Activated B cell treated with CpG ODN at 0.5 μM for 24 hours (primary cell): Measurements from ENCODE around the gene PECR. TPM values are rescaled to one million over a fixed set of nuclear protein-coding genes. Genes with fewer than 3 reads are reported as not detected.

ENCODE experiments used
- ATAC-seq: fragments of 200-7000 bp; cut with Tn5 transposase; one replicate; pipeline ENCODE4 v1.10.0; 2021; ENCODE audit warnings: low read depth, mild to moderate bottlenecking, moderate library complexity
- CTCF ChIA-PET: fragments of 350-600 bp; sonication (Branson Sonifier 250); formaldehyde crosslinking; loops from one replicate; lab custom pipeline; 2021; ENCODE audit warnings: antibody characterized with exemption; lab: Charles Lee
- POLR2A ChIA-PET: fragments of 350-600 bp; sonication (Branson Sonifier 250); formaldehyde crosslinking; loops from one replicate; lab custom pipeline; 2021; ENCODE audit warnings: antibody characterized with exemption; lab: Charles Lee
- DNase-seq: peaks from one replicate; pipeline ENCODE4 v3.0.0; 2022
- H3K27ac Mint-ChIP-seq: one replicate; pipeline ENCODE4 v1.8.0; 2020; ENCODE audit warnings: mixed read lengths
- H3K27me3 Mint-ChIP-seq: one replicate; pipeline ENCODE4 v1.8.0; 2021; ENCODE audit warnings: mixed read lengths
- H3K36me3 Mint-ChIP-seq: one replicate; pipeline ENCODE4 v1.8.0; 2021; ENCODE audit warnings: low read depth, mixed read lengths
- H3K4me1 Mint-ChIP-seq: one replicate; pipeline ENCODE4 v1.8.0; 2021; ENCODE audit warnings: mixed read lengths
- H3K4me3 Mint-ChIP-seq: one replicate; pipeline ENCODE4 v1.8.0; 2020; ENCODE audit warnings: mild to moderate bottlenecking, mixed read lengths
- H3K9me3 Mint-ChIP-seq: one replicate; pipeline ENCODE4 v1.8.0; 2020; ENCODE audit warnings: mixed read lengths
- CTCF ChIP-seq: fragments of 200-600 bp; IDR thresholded peaks from one replicate; pipeline ENCODE4 v1.8.0; 2022; ENCODE audit warnings: antibody characterized with exemption, mild to moderate bottlenecking
- intact Hi-C: fragments of 100-400 bp; cut with micrococcal nuclease; formaldehyde crosslinking; loops from one replicate; pipeline ENCODE4 v1.15.1; 2024
- total RNA-seq: library from RNA; stranded (reverse); gene quantifications from 2 replicates; pipeline ENCODE4 v1.2.3, GENCODE V29; 2022

Gene PECR
- total RNA-seq, 1 donor from 2014 or later: 10.0 TPM

- no peak for ATAC-seq
- no peak for DNase-seq
- Mint-ChIP-seq H3K27me3 (no peaks in the 10 kb centered on the region), H3K4me1 (no peaks in the 10 kb centered on the region), H3K36me3 (peaks cover 7% of the 10 kb centered on the region), H3K4me3 (no peak overlapping the region), H3K9me3 (no peaks in the 10 kb centered on the region), H3K27ac (no peak overlapping the region)
- no peak for TF ChIP-seq CTCF
- ChIA-PET POLR2A (no interaction called here), CTCF (no interaction called here)
- intact Hi-C loops: no loop called here
These were observed 17.1 kb upstream of the PECR start for GRCh38 chr2:216098421-216099334.

DNA sequence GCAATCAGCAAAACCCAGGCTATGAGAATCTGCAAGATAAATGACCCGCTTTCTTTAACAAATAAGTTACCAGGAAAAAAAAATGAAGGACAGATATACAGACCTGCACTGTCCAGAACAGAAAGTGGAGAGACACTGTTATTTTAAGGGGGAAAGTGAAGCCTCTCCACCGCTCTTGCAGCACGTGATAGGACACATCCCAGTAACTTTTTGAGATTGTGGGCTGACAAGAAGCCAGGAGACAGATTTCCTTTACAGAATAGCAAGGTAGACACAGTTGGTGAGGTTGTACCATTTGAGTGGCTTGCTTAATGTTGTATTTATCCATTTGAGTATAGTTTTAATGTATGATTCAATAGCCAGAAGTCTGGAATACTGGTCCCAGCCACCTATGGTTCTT, 13.1 kb upstream of the PECR start:
- CTCF ChIA-PET: no interaction called here
- Mint-ChIP-seq H3K36me3 (peaks cover under 1% of the 10 kb centered on the region), H3K27ac (no peak overlapping the region), H3K4me1 (no peaks in the 10 kb centered on the region), H3K27me3 (no peaks in the 10 kb centered on the region), H3K4me3 (no peak overlapping the region), H3K9me3 (no peaks in the 10 kb centered on the region)
- intact Hi-C loops: no loop called here
- no peak for ATAC-seq
- POLR2A ChIA-PET: no interaction called here
- no peak for DNase-seq
- no peak for TF ChIP-seq CTCF

DNA sequence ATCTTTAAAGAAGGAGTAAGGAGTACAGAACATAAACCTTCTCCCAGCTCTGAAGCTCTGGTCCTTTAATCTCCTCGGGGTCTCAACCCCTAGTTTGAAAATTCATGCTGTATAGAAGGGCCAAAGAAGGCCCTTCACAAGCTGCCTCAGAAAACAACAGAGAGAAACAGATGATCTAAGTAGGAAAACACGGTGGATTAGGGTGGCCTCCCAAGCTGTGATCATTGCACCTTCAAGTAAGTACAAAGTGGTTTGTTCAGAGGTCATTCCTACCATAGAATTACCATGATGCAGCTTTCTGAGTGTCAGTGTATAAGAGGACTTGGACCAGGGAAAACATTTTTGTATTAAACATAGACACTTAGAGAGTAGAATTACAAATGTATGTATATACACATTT, 11.0 kb upstream of the PECR start:
- ATAC-seq (no peak), DNase-seq (no peak)
- ChIA-PET POLR2A (no interaction called here), CTCF (interaction anchor here (1.0 to 1.4 kb wide), 2 partner anchors 56 to 60 kb away, joined by 3 read pairs; no protein-coding TSS in a partner anchor)
- no peak for TF ChIP-seq CTCF
- H3K27me3 Mint-ChIP-seq: no peaks in the 10 kb centered on the region
- H3K4me1 Mint-ChIP-seq: no peaks in the 10 kb centered on the region
- no peaks in the 10 kb centered on the region for H3K36me3 Mint-ChIP-seq
- H3K4me3 Mint-ChIP-seq: no peak overlapping the region
- H3K9me3 Mint-ChIP-seq: no peaks in the 10 kb centered on the region
- no peak overlapping the region for H3K27ac Mint-ChIP-seq
- intact Hi-C loops: no loop called here

DNA sequence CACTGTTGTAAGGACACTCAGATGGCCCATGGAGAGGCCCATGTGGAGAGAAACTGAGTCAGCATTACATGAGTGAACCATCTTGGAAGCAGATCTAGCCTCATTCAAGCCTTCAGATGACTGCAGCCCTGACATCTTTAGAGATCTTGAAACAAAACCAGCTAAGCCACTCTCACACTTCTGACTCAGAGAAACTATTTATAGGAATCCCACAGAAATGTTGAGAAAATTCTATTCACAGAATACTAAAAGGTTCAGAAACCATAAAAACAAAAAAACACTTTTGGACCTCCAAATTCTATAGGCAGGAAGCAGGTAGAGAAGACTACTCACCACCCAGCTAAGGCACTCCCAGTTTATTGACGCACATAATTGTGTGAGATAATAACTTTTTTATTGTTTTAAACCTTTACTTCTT, 8.8 kb upstream of the PECR start:
- POLR2A ChIA-PET: no interaction called here
- CTCF ChIA-PET: no interaction called here
- no peaks in the 10 kb centered on the region for H3K9me3 Mint-ChIP-seq
- ATAC-seq: no peak
- intact Hi-C loops: no loop called here
- peaks cover 3% of the 10 kb centered on the region for H3K4me1 Mint-ChIP-seq
- H3K27ac Mint-ChIP-seq: no peak overlapping the region
- TF ChIP-seq CTCF: no peak
- H3K27me3 Mint-ChIP-seq: no peaks in the 10 kb centered on the region
- H3K4me3 Mint-ChIP-seq: no peak overlapping the region
- no peak for DNase-seq
- H3K36me3 Mint-ChIP-seq: no peaks in the 10 kb centered on the region

GRCh38 chr2:216086207-216086893, 4.7 kb upstream of the PECR start:
- Mint-ChIP-seq H3K4me3 (no peak overlapping the region), H3K36me3 (peaks cover 2% of the 10 kb centered on the region), H3K27me3 (no peaks in the 10 kb centered on the region), H3K27ac (no peak overlapping the region), H3K9me3 (no peaks in the 10 kb centered on the region), H3K4me1 (peaks cover 43% of the 10 kb centered on the region)
- no peak for TF ChIP-seq CTCF
- ChIA-PET CTCF (no interaction called here), POLR2A (no interaction called here)
- DNase-seq (no peak), ATAC-seq (no peak)
- intact Hi-C loops: no loop called here
